HL-60 (cell line): ENCODE measurements around the gene BRSK2.
"Not testable (repeated sequence)": the region's sequence is repeated elsewhere in the genome, so short reads cannot be mapped to it uniquely, and the experiment has no call there.

Experiments
- DNase-seq, 2 experiments: peaks; one replicate each; pipeline ENCODE4 v3.0.0-alpha.2; 2010 to 2020; ENCODE audit warnings: low read depth in 1 of 2, low spot score in 1 of 2
- H3K27ac ChIP-seq: fragments of 250-450 bp; sonication (Bioruptor Pico); replicated peaks from 2 replicates; pipeline ENCODE4 v1.5.1; 2020; ENCODE audit warnings: mild to moderate bottlenecking, moderate library complexity
- H3K27me3 ChIP-seq: fragments of 250-450 bp; sonication (Bioruptor Pico); 2 replicates; pipeline ENCODE4 v1.5.1; 2021; ENCODE audit warnings: mild to moderate bottlenecking, moderate library complexity; ENCODE audit not compliant: insufficient read depth, poor library complexity, severe bottlenecking
- H3K4me3 ChIP-seq: replicated peaks from 2 replicates; pipeline ENCODE4 v1.5.1; 2011; ENCODE audit warnings: mild to moderate bottlenecking, control low read depth, low read length; ENCODE audit not compliant: insufficient read depth
- GABPA ChIP-seq: IDR thresholded peaks from 2 replicates; pipeline ENCODE4 v1.6.1; 2012; ENCODE audit warnings: low read depth
- POLR2AphosphoS5 ChIP-seq: IDR thresholded peaks from 2 replicates; pipeline ENCODE4 v1.6.1; 2012; ENCODE audit warnings: low read depth
- SPI1 ChIP-seq: IDR thresholded peaks from 2 replicates; pipeline ENCODE4 v1.6.1; 2012; ENCODE audit warnings: low read depth, mild to moderate bottlenecking, borderline replicate concordance
- TF ChIP-seq, protein P1 (sequence below): IDR thresholded peaks from 2 replicates; pipeline ENCODE4 v1.6.1; 2012; ENCODE audit warnings: low read depth; ENCODE audit not compliant: insufficient replicate concordance
- TF ChIP-seq, protein P2 (sequence below): IDR thresholded peaks from one replicate; pipeline ENCODE4 v1.5.1; 2011; ENCODE audit warnings: low read length, control low read depth, inconsistent platforms; ENCODE audit not compliant: insufficient read depth

BRSK2 gene

DNA sequence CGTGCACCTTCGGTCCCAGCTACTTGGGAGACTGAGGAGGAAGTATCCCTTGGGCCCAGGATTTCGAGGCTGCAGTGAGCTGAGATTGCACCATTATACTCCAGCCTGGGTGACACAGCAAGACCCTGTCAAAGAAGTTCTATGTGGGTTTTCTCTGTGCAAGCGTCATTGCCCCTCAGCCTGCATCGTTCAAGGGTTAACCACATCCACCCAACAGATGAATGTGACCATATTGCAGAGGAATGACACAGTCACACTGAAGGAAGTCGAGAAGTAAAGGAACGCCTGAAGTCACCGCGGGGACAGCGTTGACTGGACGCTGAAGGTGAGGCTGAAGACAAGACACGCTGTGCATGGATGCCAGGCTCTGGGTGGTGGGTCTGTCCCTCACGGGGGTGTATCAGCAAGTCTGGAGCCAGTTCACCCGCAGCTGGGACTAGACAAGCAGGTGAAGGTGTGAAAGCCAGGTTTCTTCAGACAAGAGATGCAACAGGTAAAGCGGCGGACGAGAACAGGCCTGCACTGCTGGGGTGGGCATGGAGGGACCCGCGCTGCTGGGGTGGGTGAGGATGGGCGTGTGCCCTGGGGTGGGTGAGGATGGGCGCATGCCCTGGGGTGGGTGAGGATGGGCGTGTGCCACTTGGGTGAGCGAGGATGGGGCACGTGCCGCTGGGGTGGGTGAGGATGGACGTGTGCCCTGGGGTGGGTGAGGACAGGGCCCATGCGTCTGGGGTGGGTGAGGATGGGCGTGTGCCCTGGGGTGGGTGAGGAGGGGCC, 43.8 kb upstream of the BRSK2 start:
- TF ChIP-seq, protein P1, sequence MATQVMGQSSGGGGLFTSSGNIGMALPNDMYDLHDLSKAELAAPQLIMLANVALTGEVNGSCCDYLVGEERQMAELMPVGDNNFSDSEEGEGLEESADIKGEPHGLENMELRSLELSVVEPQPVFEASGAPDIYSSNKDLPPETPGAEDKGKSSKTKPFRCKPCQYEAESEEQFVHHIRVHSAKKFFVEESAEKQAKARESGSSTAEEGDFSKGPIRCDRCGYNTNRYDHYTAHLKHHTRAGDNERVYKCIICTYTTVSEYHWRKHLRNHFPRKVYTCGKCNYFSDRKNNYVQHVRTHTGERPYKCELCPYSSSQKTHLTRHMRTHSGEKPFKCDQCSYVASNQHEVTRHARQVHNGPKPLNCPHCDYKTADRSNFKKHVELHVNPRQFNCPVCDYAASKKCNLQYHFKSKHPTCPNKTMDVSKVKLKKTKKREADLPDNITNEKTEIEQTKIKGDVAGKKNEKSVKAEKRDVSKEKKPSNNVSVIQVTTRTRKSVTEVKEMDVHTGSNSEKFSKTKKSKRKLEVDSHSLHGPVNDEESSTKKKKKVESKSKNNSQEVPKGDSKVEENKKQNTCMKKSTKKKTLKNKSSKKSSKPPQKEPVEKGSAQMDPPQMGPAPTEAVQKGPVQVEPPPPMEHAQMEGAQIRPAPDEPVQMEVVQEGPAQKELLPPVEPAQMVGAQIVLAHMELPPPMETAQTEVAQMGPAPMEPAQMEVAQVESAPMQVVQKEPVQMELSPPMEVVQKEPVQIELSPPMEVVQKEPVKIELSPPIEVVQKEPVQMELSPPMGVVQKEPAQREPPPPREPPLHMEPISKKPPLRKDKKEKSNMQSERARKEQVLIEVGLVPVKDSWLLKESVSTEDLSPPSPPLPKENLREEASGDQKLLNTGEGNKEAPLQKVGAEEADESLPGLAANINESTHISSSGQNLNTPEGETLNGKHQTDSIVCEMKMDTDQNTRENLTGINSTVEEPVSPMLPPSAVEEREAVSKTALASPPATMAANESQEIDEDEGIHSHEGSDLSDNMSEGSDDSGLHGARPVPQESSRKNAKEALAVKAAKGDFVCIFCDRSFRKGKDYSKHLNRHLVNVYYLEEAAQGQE, result no peak
- no peak for TF ChIP-seq GABPA
- TF ChIP-seq SPI1, result no peak
- no peak for TF ChIP-seq POLR2AphosphoS5
- TF ChIP-seq, protein P2, sequence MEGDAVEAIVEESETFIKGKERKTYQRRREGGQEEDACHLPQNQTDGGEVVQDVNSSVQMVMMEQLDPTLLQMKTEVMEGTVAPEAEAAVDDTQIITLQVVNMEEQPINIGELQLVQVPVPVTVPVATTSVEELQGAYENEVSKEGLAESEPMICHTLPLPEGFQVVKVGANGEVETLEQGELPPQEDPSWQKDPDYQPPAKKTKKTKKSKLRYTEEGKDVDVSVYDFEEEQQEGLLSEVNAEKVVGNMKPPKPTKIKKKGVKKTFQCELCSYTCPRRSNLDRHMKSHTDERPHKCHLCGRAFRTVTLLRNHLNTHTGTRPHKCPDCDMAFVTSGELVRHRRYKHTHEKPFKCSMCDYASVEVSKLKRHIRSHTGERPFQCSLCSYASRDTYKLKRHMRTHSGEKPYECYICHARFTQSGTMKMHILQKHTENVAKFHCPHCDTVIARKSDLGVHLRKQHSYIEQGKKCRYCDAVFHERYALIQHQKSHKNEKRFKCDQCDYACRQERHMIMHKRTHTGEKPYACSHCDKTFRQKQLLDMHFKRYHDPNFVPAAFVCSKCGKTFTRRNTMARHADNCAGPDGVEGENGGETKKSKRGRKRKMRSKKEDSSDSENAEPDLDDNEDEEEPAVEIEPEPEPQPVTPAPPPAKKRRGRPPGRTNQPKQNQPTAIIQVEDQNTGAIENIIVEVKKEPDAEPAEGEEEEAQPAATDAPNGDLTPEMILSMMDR, result no peak
- H3K27me3 ChIP-seq, result peaks cover 4% of the 10 kb centered on the region
- no peak for DNase-seq
- no peak overlapping the region for H3K4me3 ChIP-seq
- H3K27ac ChIP-seq, result no peak overlapping the region

DNA sequence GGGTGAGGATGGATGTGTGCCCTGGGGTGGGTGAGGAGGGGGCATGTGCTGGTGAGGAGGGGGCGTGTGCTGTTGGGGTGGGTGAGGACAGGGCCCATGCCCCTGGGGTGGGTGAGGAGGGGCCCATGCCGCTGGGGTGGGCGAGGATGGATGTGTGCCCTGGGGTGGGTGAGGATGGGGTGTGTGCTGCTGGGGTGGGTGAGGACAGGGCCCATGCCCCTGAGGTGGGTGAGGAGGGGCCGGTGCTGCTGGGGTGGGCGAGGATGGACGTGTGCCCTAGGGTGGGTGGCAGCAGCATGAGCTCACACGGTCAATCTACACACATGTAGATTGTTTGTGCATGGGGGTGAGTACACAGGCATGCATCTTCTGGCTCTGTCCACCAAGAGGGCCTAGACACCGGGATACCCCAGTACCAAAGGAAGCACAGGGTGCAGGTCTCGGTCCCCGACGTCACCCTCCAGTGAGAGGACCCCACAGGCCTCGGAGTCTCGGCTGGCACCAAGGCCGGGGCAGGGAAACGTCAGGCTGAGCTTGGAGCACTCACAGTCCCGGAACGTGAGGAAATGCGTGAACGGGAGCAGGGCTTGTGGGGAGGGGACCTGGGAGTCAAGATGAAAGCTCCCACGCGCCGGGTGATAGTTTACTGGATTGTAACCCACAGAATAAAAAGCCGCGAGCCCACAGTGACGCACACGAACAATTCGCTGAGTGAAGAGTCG, 42.9 kb upstream of the BRSK2 start:
- TF ChIP-seq POLR2AphosphoS5, result no peak
- TF ChIP-seq, protein P2, result no peak
- TF ChIP-seq GABPA, result no peak
- TF ChIP-seq, protein P1, result no peak
- no peak for TF ChIP-seq SPI1
- no peak for DNase-seq
- Histone ChIP-seq H3K27me3 (peaks cover 8% of the 10 kb centered on the region), H3K4me3 (no peak overlapping the region), H3K27ac (no peak overlapping the region)

DNA sequence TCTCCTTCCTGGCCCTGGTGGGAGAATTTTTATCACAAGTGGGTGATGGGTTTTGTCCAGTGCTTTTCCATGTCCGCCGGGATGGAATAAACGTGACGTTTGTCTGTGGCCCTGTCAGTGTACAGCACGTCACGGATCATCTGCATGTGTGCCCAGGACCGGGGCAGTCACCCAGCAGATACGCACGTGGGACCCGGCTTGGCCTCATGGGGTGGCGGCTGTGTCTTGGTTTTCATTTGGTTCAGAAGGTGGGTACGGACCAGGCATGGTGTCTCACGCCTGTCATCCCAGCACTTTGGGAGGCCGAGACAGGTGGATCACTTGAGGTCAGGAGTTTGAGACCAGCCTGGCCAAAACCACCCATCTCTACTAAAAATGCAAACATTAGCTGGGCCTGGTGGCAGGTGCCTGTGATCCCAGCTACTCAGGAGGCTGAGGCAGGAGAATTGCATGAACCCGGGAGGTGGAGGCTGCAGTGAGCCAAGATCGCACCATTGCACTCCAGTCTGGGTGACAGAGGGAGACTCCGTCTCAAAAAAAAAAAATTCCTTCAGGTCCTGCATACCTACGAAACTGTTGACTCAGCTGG, 42.2 kb upstream of the BRSK2 start:
- H3K4me3 ChIP-seq, H3K27me3 ChIP-seq, H3K27ac ChIP-seq, DNase-seq: not testable (repeated sequence)

DNA sequence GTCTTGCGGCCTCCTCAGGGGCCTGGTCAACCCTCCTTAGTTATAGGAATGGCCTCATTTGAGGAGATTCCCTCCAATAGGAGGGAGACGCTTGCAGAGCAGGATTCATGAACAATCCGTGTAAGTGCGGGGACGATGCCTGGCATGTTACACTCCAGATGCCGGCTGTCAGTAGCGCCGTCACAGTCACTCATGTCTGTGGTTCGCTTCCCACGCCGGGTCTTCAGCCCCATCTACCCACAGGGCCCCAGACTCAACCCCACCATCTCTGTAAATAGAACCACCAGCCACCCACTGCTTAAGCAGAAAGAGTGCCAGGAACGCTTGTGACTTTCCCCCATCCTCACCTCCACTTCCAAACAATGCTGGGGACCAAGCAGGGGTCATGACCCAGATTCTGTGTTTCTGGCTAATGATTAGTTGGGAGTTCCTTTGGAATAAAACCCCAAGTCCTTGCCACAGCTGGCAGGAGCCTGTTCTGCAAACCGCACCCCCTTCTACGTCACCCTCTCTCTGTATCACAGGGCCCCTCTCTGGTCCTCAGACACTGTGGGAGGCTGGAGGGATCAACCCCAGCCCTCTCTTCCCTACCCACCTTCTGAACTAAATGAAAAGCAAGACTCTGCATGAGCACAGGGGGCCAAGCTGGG, 41.5 kb upstream of the BRSK2 start:
- no peak overlapping the region for H3K4me3 ChIP-seq
- peaks cover 5% of the 10 kb centered on the region for H3K27me3 ChIP-seq
- TF ChIP-seq SPI1 (no peak), POLR2AphosphoS5 (no peak), GABPA (no peak)
- TF ChIP-seq, protein P1, result no peak
- TF ChIP-seq, protein P2, result no peak
- DNase-seq, result no peak
- no peak overlapping the region for H3K27ac ChIP-seq
